ENCODE data around the gene TSHZ3.

The TSHZ3 gene

DNA sequence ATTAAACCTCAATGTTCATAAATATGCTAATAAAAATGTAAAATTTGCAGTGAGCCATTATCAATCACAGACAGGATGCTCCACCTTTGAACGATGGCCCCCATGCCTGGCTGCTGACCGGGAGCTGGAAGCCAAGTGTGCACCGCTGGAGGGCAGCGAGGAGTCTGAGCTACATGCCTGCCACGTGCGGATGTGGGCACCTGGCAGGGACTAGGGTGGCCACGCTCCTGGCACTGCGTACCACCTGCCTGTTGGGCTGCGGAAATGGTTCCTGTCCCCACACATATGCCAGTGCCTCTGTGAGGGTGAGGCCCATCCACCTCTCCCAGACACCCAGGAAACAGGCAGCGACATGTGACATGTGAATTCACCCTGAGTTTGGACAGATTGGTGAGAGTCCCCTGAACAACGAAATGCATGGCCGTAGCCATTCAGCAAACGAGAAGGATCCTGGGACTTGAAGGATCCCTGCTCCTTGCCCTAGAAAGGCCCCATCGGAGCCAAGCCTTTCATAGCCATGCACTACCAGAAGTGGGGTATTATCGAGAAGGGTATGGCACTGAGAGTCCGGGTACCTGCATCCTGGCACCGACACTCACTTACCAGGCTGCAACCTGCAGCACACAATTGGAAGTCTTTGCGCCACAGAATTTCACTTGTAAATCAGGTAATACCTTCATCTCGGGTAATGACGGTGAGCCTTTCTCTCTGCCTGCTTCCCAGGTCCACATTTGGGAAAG is 35.8 kb downstream of the TSHZ3 start:
- no peak for DNase-seq

DNA sequence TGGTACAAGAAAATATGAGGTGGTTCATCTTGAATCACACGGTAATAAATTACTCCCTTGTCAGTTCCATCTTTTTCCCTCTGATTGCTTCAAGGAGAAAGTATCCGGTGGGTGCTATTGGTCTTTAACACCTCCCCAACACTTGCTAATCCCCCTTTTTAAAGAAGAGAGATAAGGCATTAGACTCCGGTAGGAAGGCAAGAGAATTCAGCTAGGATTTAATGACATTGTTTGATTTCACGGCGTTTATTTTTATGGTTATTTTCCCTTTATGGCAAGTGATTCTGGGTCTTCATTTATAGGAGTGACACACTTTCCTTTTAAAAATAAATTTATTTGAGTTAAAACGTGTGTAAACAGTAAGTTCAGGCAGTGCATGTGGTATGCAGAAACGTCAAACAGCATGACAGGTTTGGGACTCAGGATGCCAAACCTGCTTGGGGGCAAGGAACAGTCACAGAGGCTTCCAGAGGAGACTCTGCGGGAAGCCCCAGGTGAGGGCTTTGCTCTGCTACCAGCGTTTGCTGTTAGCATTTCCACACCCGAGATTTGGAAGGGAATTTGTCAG is 36.5 kb downstream of the TSHZ3 start:
- no peak for DNase-seq

DNA sequence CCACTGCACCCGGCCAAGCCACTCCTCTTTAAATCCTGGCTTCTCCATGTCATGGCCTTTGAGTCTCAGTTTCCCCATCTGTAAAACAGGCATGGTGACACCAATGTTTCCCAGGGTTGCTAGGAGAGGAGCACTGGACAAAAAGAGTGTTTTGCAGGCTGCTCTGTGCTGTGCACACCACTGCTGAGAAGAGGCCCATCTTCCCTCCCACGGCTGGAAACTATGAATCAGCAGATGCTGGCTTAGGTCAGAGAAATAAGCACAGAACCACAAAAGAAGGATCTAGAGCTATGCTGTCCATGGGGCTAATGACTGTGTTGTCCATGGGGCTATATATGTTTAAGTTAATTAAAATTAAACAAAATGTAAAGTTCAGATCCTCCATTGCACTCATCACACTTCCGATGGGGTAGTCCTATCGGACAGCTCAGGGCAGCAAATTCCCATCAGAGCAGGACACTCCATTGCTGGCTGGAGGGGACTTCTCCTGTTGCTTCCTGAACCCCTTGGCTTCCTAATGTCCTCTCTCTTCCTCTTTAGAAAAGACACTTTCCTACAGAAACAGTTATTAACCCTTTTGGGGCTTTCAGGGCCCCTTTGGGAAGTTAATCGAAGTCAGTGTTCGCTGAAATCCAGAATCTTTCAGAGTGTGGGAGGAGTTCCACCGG is 37.1 kb downstream of the TSHZ3 start:
- DNase-seq, result no peak

DNA sequence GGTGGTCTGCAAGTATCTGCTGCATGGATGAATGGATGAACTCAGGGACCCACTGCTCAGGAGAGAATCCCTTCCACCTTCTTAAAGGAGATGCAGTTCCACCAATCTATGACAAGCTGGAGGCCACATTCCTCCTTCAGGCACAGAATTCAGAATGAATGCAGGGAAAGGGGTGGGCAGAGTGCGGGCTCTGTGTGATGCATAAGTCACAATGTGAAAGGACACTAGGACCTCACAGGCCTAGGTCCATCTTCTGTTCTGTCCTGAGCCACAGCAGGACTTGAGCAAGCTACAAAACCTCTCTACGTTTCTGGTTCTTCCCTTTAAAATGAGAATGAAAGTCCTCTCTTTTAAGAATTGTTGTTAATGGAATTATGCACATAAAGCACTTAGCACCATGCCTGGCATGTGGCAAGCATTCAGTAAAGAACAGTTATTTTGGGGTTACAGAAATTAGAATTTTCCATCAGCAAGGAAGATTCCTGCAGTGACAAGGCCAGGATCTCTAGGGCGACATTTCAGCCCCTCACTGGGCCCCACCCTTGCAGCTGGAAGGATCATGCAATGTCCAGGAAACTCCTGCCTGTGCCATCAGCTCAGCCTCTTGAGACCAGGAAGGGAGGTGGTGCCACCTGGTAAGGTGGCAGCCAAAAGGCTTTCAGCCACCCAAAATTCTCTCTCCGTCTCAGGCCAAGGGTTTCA is 38.7 kb downstream of the TSHZ3 start:
- no peak for DNase-seq

DNA sequence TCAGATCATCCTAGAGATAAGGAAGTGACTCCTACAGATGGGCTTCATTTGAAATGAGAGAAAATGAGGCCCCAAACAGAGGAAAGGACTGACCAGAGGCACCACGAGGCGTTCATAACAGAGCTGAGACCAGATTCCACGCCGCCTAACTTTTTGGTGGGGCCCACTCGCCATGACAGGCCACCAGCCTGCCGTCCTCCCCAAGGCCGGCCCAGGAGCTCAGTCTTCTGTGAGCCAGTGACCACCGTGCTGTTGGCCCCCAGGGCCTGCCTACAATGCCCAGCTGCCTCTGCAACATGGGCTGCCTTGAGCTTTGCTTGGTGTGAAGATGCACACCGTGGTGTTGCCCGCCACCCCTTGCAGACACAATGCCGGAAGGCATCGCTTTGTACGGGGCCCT is 40.5 kb downstream of the TSHZ3 start:
- no peak for DNase-seq

GRCh38 chr19:31307071-31307669 is 42.1 kb downstream of the TSHZ3 start:
- DNase-seq, result no peak

DNA sequence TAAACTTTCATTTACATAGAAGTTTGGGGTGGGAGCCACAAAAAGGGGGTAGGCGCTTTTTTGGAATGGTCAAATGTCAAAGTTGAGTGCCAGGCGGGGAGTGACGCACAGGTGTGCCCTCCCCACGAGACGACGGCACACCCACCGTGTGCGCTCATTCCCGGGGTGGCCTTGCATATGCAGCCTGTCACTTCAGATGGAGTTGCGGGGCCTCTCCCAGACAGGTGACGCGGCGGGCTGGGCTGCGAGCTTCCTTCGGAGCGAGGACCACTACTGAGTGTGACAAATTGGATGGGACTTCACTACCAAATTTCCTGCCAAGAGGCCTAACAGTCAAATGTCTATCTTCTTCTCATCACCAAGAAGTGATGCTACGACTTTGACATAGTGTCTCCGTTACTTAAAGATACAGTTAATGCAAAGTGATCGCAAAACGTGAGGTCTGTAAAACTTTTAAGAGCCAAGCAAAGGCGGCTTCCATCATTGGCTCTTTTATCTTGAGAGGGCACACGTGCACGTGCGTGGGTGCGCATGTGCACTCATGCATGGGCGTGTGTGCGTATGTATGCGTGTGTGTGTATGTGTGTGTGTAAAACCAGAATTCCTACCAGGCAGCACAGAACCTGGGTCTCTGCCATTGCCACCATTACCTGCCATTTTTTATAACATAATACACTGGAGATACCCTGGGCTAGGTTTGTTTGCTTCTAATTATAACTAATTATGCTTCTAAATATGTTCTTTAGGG is 43.1 kb downstream of the TSHZ3 start:
- DNase-seq, result no peak

DNA sequence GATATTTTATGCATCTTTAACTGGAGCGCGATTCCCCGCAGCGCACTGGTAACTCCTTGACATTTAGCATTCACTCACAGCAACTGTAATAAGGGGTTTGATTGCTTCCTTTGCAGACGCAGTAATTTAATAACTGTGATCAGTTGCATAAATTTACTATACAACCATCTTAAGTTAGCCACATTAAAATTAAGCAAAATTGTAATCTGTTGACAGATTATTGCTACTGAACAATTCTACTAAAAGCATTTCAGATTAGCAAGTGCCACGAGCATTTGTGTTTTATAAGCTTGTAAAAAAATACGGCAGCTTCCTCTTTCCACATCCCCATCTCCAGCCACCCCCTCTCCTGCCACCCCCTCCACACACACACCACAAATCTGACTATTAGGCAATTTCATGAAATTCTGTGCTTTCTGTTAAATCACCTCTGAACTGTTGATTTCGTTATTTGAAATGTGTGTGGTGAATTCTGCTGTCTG is 44.4 kb downstream of the TSHZ3 start:
- no peak for DNase-seq

DNA sequence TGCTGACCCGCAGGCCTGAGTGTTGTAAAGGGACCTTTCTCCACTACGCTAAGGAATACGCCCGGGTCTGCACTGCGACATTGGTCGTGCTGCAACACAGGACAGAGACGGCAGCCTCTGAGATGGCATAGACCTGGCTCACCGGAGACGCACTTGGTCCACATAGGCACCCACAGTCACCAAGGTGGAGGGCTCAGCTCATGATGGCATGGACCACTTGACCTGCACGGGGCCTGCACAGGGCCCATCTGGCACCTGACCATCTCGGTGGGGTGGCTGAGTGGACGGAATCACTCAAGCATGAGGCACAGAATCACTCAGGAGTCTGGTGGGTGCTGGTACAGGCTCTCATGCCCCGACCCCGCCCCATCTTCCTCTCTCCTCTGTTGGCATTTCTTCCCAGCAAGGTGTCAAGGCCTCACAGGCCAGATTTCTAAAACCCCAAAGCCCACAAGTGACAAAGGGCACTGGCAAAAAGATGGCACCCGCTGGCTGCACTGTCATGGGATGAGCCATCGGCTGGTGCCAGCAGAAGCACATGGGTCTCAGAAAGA is 45.9 kb downstream of the TSHZ3 start:
- no peak for DNase-seq

DNA sequence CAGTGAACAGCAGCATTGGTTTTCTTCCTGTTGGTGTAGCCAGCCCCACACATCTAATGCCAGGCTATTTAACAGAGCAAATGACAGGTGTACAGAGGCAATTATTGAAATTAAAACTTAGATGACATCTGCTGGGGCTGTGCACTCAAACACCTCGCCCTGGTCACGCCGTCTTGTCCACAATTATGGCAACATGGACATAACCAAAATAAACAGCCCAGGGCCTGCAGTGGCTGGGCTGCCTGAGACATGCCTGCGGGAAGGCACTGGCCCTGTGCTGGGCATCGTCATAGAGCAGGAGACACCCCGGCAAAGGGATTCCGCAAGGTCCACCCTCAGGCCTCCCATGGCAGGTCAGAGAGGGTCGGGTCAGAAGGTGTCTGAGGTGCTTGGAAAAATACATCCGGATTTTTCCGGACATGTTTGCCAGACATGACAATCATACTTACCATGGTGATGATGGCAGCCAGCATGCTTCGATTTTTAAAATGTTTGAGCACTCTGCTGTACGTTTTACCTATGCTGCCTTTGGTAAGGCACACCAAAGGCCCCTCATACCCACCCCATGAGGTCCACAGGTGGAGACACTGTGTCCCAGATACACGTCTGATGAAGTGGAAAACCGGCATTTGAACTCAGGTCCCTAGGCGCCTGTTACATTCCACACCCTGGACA is 47.8 kb downstream of the TSHZ3 start:
- no peak for DNase-seq

DNA sequence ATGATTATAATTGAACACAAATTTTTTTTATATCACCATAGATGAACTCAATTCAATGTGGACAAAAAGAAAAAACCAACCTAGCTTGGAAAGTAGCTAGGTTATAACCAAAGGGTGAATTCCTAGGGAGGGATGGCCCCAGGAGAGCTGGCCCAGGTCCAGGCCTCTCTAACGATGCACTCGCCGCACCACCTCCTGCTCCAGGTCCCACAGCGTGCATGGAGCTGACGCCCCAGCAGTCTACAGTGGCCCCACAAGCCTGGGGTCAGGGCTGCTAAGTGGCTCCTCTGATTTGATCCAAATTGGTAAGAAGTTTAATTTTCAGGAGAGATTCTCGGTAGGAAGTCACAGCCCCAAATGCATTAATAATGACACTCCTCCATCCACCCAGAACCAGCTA is 48.8 kb downstream of the TSHZ3 start:
- DNase-seq, result no peak

DNA sequence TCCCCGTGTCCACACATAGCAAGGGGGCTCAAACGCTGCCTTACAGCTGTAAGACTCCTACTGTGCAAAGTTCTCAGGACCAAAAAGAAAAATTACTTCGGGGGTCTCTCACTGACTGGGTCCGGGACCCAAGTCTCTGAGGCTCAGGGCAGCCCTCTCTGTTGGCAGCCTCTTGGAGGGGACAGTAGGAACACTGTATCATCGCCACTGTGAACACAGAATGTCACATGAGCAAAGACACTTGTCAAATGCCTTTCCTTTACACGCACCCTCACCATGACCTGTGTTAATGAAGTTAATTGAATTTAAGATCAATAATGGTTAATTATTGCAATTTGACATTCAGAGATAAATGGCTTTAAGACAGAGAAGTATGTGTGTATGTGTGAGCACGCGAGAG is 49.6 kb downstream of the TSHZ3 start:
- DNase-seq, result no peak

GRCh38 chr19:31297991-31298390 is 51.2 kb downstream of the TSHZ3 start:
- no peak for DNase-seq

GRCh38 chr19:31296741-31297390 is 52.4 kb downstream of the TSHZ3 start:
- no peak for DNase-seq

- no peak for DNase-seq
Measured at GRCh38 chr19:31294189-31294588, 55.0 kb downstream of the TSHZ3 start.

DNA sequence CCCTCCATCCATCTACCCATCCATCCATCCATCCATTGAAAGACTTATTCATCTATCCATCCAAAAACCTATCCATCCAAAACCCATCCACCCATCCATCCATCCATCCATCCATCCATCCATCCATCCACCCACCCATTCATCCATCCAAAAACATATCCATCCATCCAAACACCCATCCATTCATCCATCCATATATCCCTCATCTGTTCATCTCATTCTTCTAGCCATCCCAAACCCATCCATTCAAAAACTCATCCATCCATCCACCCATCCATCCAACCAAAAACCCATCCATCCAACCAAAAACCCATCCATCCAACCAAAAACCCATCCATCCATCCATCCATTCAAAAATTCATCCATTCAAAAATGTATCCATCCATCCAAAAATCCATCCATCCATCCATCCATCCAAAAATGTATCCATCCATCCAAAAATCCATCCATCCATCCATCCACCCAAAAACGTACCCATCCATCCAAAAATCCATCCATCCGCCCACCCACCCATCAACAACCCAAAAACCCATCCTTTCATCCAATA is 56.5 kb downstream of the TSHZ3 start:
- DNase-seq, result no peak

- no peak for DNase-seq
Measured at GRCh38 chr19:31290931-31291590, 58.2 kb downstream of the TSHZ3 start.

DNA sequence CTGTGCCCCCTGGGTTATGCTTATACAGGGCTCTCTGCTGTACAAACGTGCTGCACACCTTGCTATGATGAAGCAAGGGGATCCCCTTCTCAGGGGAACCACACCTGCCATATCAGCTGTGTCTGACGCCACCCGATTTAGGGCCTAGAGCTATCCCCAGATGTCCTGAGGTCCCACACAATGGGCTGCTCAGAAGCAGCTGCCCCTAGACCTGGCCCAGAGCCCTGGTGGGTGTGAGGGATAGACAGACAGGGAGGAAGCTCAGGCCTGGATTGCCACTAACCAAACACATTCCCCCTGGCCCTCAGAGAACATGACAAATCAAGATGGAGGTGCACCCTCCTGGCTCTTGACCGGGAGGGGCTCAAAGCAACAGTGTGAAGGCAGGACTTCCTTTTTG is 59.3 kb downstream of the TSHZ3 start:
- DNase-seq, result no peak

DNA sequence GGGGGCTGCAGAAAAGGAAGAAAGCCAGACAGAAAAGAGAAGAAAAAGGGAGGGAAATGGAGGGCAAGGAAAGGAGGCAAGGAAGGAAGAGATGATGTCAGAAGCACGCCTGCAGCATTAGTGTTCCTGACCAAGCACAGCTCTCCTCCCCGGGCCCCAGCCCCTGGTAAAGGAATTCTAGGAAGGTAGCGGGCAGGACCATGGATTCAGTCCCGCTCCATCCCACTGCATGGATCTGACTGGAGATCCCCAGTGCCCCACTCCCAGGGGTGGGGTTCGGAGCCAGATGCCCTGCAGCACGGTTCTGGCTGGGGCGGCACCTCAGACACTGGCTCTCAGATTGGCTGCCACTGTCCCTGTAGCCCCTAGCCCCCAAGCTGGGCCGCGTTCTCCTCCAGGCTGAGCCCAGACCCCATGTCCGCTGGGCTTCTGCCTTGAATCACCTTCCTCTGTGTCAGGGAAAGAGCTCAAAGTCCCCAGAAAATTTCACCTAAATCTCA is 59.8 kb downstream of the TSHZ3 start:
- DNase-seq, result no peak

- DNase-seq, result no peak
Measured at GRCh38 chr19:31286491-31286890, 62.7 kb downstream of the TSHZ3 start.

All from activated naive CD4-positive, alpha-beta T cell (primary cell).